Measurements from ENCODE around the gene APBB2. TPM values are rescaled to one million over a fixed set of nuclear protein-coding genes. Genes with fewer than 3 reads are reported as not detected.

The APBB2 gene
- total and polyA plus RNA-seq, 4 donors = 4.8 to 31.5 (median 11.2) TPM

DNA sequence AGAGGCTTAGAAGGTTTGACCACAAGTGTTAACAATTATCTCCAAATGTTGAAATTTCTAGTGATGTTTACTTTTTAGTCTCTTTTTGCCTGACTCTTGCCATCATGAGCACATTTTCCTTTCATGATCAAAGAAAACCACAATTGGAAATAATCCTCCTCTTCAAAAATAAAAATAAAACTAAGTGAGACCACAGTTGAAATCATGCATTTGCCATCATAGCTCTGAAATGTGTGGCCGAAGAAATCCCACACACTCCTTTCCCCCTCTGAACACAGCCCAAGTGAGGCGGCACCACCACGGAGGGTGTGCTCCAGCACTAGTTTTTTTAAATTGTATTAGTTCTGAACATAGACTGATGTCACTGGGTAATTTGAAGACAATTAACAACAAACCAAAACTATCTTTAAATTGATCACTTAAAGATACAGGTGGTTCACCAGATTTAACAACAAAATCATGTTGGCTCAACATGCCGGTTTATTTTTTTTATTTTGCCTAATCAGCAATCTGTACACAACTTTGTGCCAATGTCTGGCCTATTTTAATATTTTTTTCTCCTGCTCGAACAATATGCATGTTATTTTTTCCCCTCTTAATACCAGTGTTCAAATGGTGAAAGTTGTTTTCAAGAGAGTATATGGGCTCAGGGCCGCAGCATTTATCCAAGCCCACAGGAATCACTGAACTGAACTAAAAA lies 17.6 kb downstream of the APBB2 start (continued):
- TF ChIP-seq FOXA1 (IDR thresholded peaks at IDR 0.05) = no peak
- TF ChIP-seq EGR1 (IDR thresholded peaks at IDR 0.05; ENCODE audit: low read depth in 2 of 2) = no peak
- no peak for TF ChIP-seq YY1 (IDR thresholded peaks at IDR 0.05)
- no peak for TF ChIP-seq JUND (IDR thresholded peaks at IDR 0.05)

DNA sequence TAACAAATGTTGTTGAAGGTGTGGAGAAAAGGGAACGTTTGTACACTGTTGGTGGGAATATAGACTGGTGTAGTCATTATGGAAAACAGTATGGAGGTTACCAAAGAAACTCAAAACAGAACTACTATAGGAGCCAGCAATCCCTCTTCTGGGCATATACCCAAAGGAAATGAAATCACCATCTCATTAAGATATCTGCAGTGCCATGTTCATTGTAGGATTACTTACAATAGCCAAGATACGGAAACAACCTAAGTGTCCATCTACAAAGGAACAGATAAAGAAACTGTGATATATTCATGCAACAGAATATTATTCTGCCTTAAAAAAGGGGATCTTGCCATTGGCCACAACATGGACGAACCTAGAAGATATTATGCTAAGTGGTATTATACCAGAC lies 22.2 kb downstream of the APBB2 start:
- Histone ChIP-seq H3K9me3 (ENCODE audit: control insufficient read depth in 4 of 4, low read length in 3 of 4) (no peaks in the 10 kb centered on the region), H3K4me1 (ENCODE audit: control insufficient read depth in 4 of 4, insufficient read depth in 4 of 4, low read length in 3 of 4) (no peaks in the 10 kb centered on the region), H3K9ac (ENCODE audit: low read depth in 1 of 2, low read length in 2 of 2) (no peak overlapping the region), H3K27ac (ENCODE audit: low read depth in 1 of 2, low read length in 2 of 2) (no peak overlapping the region), H3K36me3 (ENCODE audit: control insufficient read depth in 4 of 4, insufficient read depth in 3 of 4, low read depth in 1 of 4, low read length in 3 of 4) (no peaks in the 10 kb centered on the region), H3K27me3 (ENCODE audit: control insufficient read depth in 4 of 4, insufficient read depth in 4 of 4, low read length in 3 of 4) (no peaks in the 10 kb centered on the region), H3K4me3 (ENCODE audit: low read depth in 1 of 3, low read length in 3 of 3) (no peak overlapping the region)
- 88% methylated on average over 3 of the region's 3 CpGs for WGBS
- DNase-seq (ENCODE audit: low spot score) = no peak
- TF ChIP-seq, protein P1, sequence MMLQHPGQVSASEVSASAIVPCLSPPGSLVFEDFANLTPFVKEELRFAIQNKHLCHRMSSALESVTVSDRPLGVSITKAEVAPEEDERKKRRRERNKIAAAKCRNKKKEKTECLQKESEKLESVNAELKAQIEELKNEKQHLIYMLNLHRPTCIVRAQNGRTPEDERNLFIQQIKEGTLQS (IDR thresholded peaks at IDR 0.05) = no peak
- TF ChIP-seq JUND (IDR thresholded peaks at IDR 0.05) = no peak
- no peak for TF ChIP-seq GABPA (IDR thresholded peaks at IDR 0.05 in 1 of 2, conservative IDR thresholded peaks at IDR 0.05 in 1 of 2)
- no peak for TF ChIP-seq FOXA2 (IDR thresholded peaks at IDR 0.05)
- no peak for TF ChIP-seq YY1 (IDR thresholded peaks at IDR 0.05)
- no peak for TF ChIP-seq EGR1 (IDR thresholded peaks at IDR 0.05; ENCODE audit: low read depth in 2 of 2)
- no peak for TF ChIP-seq NR2F2 (IDR thresholded peaks at IDR 0.05)
- TF ChIP-seq, protein P2, sequence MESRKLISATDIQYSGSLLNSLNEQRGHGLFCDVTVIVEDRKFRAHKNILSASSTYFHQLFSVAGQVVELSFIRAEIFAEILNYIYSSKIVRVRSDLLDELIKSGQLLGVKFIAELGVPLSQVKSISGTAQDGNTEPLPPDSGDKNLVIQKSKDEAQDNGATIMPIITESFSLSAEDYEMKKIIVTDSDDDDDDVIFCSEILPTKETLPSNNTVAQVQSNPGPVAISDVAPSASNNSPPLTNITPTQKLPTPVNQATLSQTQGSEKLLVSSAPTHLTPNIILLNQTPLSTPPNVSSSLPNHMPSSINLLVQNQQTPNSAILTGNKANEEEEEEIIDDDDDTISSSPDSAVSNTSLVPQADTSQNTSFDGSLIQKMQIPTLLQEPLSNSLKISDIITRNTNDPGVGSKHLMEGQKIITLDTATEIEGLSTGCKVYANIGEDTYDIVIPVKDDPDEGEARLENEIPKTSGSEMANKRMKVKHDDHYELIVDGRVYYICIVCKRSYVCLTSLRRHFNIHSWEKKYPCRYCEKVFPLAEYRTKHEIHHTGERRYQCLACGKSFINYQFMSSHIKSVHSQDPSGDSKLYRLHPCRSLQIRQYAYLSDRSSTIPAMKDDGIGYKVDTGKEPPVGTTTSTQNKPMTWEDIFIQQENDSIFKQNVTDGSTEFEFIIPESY (IDR thresholded peaks at IDR 0.05) = no peak
- no peak for TF ChIP-seq HNF4G (IDR thresholded peaks at IDR 0.05)
- TF ChIP-seq, protein P3, sequence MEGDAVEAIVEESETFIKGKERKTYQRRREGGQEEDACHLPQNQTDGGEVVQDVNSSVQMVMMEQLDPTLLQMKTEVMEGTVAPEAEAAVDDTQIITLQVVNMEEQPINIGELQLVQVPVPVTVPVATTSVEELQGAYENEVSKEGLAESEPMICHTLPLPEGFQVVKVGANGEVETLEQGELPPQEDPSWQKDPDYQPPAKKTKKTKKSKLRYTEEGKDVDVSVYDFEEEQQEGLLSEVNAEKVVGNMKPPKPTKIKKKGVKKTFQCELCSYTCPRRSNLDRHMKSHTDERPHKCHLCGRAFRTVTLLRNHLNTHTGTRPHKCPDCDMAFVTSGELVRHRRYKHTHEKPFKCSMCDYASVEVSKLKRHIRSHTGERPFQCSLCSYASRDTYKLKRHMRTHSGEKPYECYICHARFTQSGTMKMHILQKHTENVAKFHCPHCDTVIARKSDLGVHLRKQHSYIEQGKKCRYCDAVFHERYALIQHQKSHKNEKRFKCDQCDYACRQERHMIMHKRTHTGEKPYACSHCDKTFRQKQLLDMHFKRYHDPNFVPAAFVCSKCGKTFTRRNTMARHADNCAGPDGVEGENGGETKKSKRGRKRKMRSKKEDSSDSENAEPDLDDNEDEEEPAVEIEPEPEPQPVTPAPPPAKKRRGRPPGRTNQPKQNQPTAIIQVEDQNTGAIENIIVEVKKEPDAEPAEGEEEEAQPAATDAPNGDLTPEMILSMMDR (IDR thresholded peaks at IDR 0.05; ENCODE audit: low read depth, low read length, missing input control) = no peak
- TF ChIP-seq, protein P4, sequence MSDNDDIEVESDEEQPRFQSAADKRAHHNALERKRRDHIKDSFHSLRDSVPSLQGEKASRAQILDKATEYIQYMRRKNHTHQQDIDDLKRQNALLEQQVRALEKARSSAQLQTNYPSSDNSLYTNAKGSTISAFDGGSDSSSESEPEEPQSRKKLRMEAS (IDR thresholded peaks at IDR 0.05) = no peak
- TF ChIP-seq, protein P5, sequence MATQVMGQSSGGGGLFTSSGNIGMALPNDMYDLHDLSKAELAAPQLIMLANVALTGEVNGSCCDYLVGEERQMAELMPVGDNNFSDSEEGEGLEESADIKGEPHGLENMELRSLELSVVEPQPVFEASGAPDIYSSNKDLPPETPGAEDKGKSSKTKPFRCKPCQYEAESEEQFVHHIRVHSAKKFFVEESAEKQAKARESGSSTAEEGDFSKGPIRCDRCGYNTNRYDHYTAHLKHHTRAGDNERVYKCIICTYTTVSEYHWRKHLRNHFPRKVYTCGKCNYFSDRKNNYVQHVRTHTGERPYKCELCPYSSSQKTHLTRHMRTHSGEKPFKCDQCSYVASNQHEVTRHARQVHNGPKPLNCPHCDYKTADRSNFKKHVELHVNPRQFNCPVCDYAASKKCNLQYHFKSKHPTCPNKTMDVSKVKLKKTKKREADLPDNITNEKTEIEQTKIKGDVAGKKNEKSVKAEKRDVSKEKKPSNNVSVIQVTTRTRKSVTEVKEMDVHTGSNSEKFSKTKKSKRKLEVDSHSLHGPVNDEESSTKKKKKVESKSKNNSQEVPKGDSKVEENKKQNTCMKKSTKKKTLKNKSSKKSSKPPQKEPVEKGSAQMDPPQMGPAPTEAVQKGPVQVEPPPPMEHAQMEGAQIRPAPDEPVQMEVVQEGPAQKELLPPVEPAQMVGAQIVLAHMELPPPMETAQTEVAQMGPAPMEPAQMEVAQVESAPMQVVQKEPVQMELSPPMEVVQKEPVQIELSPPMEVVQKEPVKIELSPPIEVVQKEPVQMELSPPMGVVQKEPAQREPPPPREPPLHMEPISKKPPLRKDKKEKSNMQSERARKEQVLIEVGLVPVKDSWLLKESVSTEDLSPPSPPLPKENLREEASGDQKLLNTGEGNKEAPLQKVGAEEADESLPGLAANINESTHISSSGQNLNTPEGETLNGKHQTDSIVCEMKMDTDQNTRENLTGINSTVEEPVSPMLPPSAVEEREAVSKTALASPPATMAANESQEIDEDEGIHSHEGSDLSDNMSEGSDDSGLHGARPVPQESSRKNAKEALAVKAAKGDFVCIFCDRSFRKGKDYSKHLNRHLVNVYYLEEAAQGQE (IDR thresholded peaks at IDR 0.05) = no peak
- no peak for TF ChIP-seq FOXA1 (IDR thresholded peaks at IDR 0.05)
- no peak for TF ChIP-seq HNF4A (conservative IDR thresholded peaks at IDR 0.05)
- no peak for TF ChIP-seq TAF1 (conservative IDR thresholded peaks at IDR 0.05)
- TF ChIP-seq RAD21 (IDR thresholded peaks at IDR 0.05) = no peak
- TF ChIP-seq RXRA (IDR thresholded peaks at IDR 0.05) = no peak
- no peak for TF ChIP-seq SP1 (IDR thresholded peaks at IDR 0.05)

Measured in liver (tissue), 9 donors.